Right lobe of liver (tissue), 6 donors: Measurements from ENCODE around the gene RPS6KA2. TPM values are rescaled to one million over a fixed set of nuclear protein-coding genes. Genes with fewer than 3 reads are reported as not detected.

Experiments used
- ATAC-seq, 4 donors: fragments of 200-7000 bp; cut with Tn5 transposase; one replicate each; pipeline ENCODE4 v1.9.1; 2020; ENCODE audit warnings: mild to moderate bottlenecking in 4 of 4, moderate library complexity in 4 of 4
- DNase-seq, 3 donors: peaks; one replicate each; pipeline ENCODE4 v3.0.0-alpha.2; 2020
- H3K27ac ChIP-seq, 3 donors: fragments of 200-600 bp; one replicate each; pipeline ENCODE4 v1.8.0; 2022
- H3K27me3 ChIP-seq, 2 donors: fragments of 200-600 bp; one replicate each; pipeline ENCODE4 v1.8.0; 2022
- H3K36me3 ChIP-seq, 4 donors: fragments of 200-600 bp; sonication (generic) in 1 of 4; one replicate each; pipeline versions ENCODE4 v1.5.1 to v1.8.0; 2017 to 2022; ENCODE audit warnings: control low read depth in 1 of 4
- H3K4me1 ChIP-seq, 4 donors: fragments of 200-600 bp; sonication (generic) in 1 of 4; one replicate each; pipeline versions ENCODE4 v1.5.1 to v1.8.0; 2017 to 2022; ENCODE audit warnings: control low read depth in 1 of 4
- H3K4me3 ChIP-seq, 3 donors: fragments of 200-600 bp; one replicate each; pipeline ENCODE4 v1.8.0; 2022
- H3K9me3 ChIP-seq, 4 donors: fragments of 200-600 bp; sonication (generic) in 1 of 4; one replicate each; pipeline versions ENCODE4 v1.5.1 to v1.8.0; 2017 to 2022; ENCODE audit warnings: control low read depth in 1 of 4
- CTCF ChIP-seq, 4 donors: fragments of 200-600 bp in 3 of 4; fragments of 450-650 bp in 1 of 4; IDR thresholded peaks; one replicate each; pipeline versions ENCODE4 v1.5.1 to v1.8.0; 2016 to 2022; ENCODE audit warnings: antibody characterized with exemption in 4 of 4, mild to moderate bottlenecking in 2 of 4
- POLR2A ChIP-seq: fragments of 450-650 bp; IDR thresholded peaks from one replicate; pipeline ENCODE4 v1.6.1; 2017; ENCODE audit warnings: antibody characterized with exemption, mild to moderate bottlenecking
- WGBS: methylation state at CpG from one replicate; pipeline ENCODE4 v1.1.6; 2018; ENCODE audit warnings: low coverage, low lambda C conversion rate; ENCODE audit not compliant: insufficient coverage; ENCODE audit errors: missing lambda C conversion rate; 5-methylcytosine and 5-hydroxymethylcytosine counted together
- intact Hi-C, 2 donors: fragments of 100-400 bp; cut with DNase I; formaldehyde crosslinking; loops; one replicate each; pipeline versions ENCODE4 v1.11.2 to v1.14.1; 2022
- total RNA-seq, 6 experiments: library from RNA; depleted of rRNA in 2 of 6; stranded (reverse); fragments of >200 nt in 2 of 6; fragmentation: NEBNext Ultra II Directional in 3 of 6; extraction: Animal tissue kit (Norgen Biotek cat#: 25700) in 3 of 6; gene quantifications; one replicate each; pipeline versions ENCODE4 v1.1.0 to v1.2.4, GENCODE V29; 2016 to 2023
- donor health status: DM: no; HTN: yes; CAD: no.
- donor health status: DM: no; HTN: no; CAD: no.
- donor health status: DM: no; HTN: no; CAD: no.
- donor health status: DM: no; HTN: yes; CAD: no.
- donor health status: DM: no; HTN: yes; CAD: no.

Gene RPS6KA2
- total RNA-seq, 6 experiments from 2014 or later = 6.4 to 18.1 (median 11.1) TPM

GRCh38 chr6:166627875-166628801 is 1.1 kb upstream of the RPS6KA2 start:
- Histone ChIP-seq H3K36me3 (no peaks in the 10 kb centered on the region), H3K9me3 (no peaks in the 10 kb centered on the region), H3K4me3 (peak overlapping the region; percentile 57 to 74 (median 64)), H3K27ac (peak overlapping the region; percentile 57 to 80 (median 69)), H3K4me1 (peaks cover 0 to 16% (median 4%) of the 10 kb centered on the region in 4 donors), H3K27me3 (no peaks in the 10 kb centered on the region)
- WGBS = 1% methylated on average over 41 of the region's 61 CpGs
- intact Hi-C loops = no loop called here
- ATAC-seq (peak; percentile 26 to 44 (median 34)), DNase-seq (peak; percentile 80 to 83 (median 81))
- TF ChIP-seq CTCF (IDR thresholded peaks at IDR 0.05) = no peak
- no peak for TF ChIP-seq POLR2A

GRCh38 chr6:166626177-166627032 is 646 bp downstream of the RPS6KA2 start:
- intact Hi-C loops = no loop called here
- Histone ChIP-seq H3K9me3 (no peaks in the 10 kb centered on the region), H3K4me1 (peaks cover 0 to 16% (median 4%) of the 10 kb centered on the region in 4 donors), H3K36me3 (no peaks in the 10 kb centered on the region), H3K27me3 (no peaks in the 10 kb centered on the region), H3K4me3 (peak overlapping the region; percentile 71 to 92 (median 85)), H3K27ac (peak overlapping the region; percentile 51 to 71 (median 68))
- WGBS = 4% methylated on average over 12 of the region's 66 CpGs
- DNase-seq = peak; percentile 48 to 67 (median 60)
- ATAC-seq = peak in 2 of 4 donors; percentile 1 to 2
- no peak for TF ChIP-seq POLR2A
- TF ChIP-seq CTCF (IDR thresholded peaks at IDR 0.05) = peak in 1 of 4 donors; percentile 6

GRCh38 chr6:166625356-166625755 is 1.7 kb downstream of the RPS6KA2 start:
- intact Hi-C loops = no loop called here
- no peaks in the 10 kb centered on the region for H3K9me3 ChIP-seq
- H3K36me3 ChIP-seq = no peaks in the 10 kb centered on the region
- ATAC-seq (no peak), DNase-seq (no peak)
- no peak for TF ChIP-seq POLR2A
- TF ChIP-seq CTCF (IDR thresholded peaks at IDR 0.05) = no peak
- H3K4me3 ChIP-seq = no peak overlapping the region
- H3K27ac ChIP-seq = no peak overlapping the region
- H3K4me1 ChIP-seq = peaks cover under 1 to 17% (median 4%) of the 10 kb centered on the region in 4 donors
- WGBS = 52% methylated on average over 5 of the region's 5 CpGs
- H3K27me3 ChIP-seq = no peaks in the 10 kb centered on the region

GRCh38 chr6:166624275-166624674 is 2.8 kb downstream of the RPS6KA2 start:
- no peak overlapping the region for H3K27ac ChIP-seq
- no peaks in the 10 kb centered on the region for H3K36me3 ChIP-seq
- no peak for TF ChIP-seq POLR2A
- TF ChIP-seq CTCF (IDR thresholded peaks at IDR 0.05) = no peak
- DNase-seq (no peak), ATAC-seq (no peak)
- peaks cover 2 to 21% (median 4%) of the 10 kb centered on the region in 4 donors for H3K4me1 ChIP-seq
- H3K9me3 ChIP-seq = no peaks in the 10 kb centered on the region
- H3K4me3 ChIP-seq = no peak overlapping the region
- H3K27me3 ChIP-seq = no peaks in the 10 kb centered on the region
- WGBS = 64% methylated on average over 4 of the region's 4 CpGs
- intact Hi-C loops = no loop called here
